Neuronal stem cell (in vitro differentiated cells): ENCODE measurements around the gene GLG1.

Experiments
- DNase-seq: peaks from one replicate; pipeline ENCODE4 v3.0.0-alpha.2; 2013; ENCODE audit warnings: low spot score
- H2AFZ ChIP-seq: one replicate; pipeline ENCODE4 v1.6.1; 2013; ENCODE audit warnings: mild to moderate bottlenecking, low read length, inconsistent platforms
- H2AK5ac ChIP-seq: 2 replicates; pipeline ENCODE4 v1.6.1; 2013; ENCODE audit warnings: low read depth, mild to moderate bottlenecking, inconsistent platforms, low read length, moderate library complexity, mixed read lengths
- H2BK120ac ChIP-seq: 2 replicates; pipeline ENCODE4 v1.6.1; 2013; ENCODE audit warnings: low read depth, mild to moderate bottlenecking, inconsistent platforms, low read length, moderate library complexity, mixed read lengths
- H2BK12ac ChIP-seq: one replicate; pipeline ENCODE4 v1.6.1; 2013; ENCODE audit warnings: low read length, inconsistent platforms
- H2BK15ac ChIP-seq: 2 replicates; pipeline ENCODE4 v1.6.1; 2013; ENCODE audit warnings: mild to moderate bottlenecking, low read length, inconsistent platforms, mixed read lengths
- H2BK5ac ChIP-seq: one replicate; pipeline ENCODE4 v1.6.1; 2013; ENCODE audit warnings: inconsistent platforms, mild to moderate bottlenecking, low read length, moderate library complexity
- H3K14ac ChIP-seq: one replicate; pipeline ENCODE4 v1.6.1; 2013; ENCODE audit warnings: low read length, inconsistent platforms
- H3K18ac ChIP-seq: 2 replicates; pipeline ENCODE4 v1.6.1; 2013; ENCODE audit warnings: low read length, inconsistent platforms
- H3K23ac ChIP-seq: 2 replicates; pipeline ENCODE4 v1.6.1; 2013; ENCODE audit warnings: low read depth, mild to moderate bottlenecking, mixed read lengths, low read length, inconsistent platforms; ENCODE audit not compliant: poor library complexity
- H3K27ac ChIP-seq: replicated peaks from 3 replicates; pipeline ENCODE4 v1.5.1; 2013; ENCODE audit warnings: low read length, inconsistent platforms
- H3K27me3 ChIP-seq, 3 experiments: 2 replicates each; pipeline ENCODE4 v1.6.1; 2013; ENCODE audit warnings: low read length in 3 of 3, mild to moderate bottlenecking in 2 of 3, inconsistent platforms in 1 of 3, low read depth in 1 of 3, mixed read lengths in 1 of 3, moderate library complexity in 1 of 3; ENCODE audit not compliant: control insufficient read depth in 3 of 3, insufficient read depth in 3 of 3
- H3K36me3 ChIP-seq, 2 donors: replicated peaks in 1 of 2; 2 replicates each; pipeline ENCODE4 v1.6.1; 2013; ENCODE audit warnings: low read length in 2 of 2; ENCODE audit not compliant: control insufficient read depth in 2 of 2, insufficient read depth in 2 of 2
- H3K4ac ChIP-seq: 2 replicates; pipeline ENCODE4 v1.6.1; 2013; ENCODE audit warnings: inconsistent platforms, mild to moderate bottlenecking, low read length, moderate library complexity
- H3K4me1 ChIP-seq, 2 donors: 1 replicate in 1 of 2; 2 replicates in 1 of 2; pipeline ENCODE4 v1.6.1; 2013; ENCODE audit warnings: low read length in 2 of 2, low read depth in 1 of 2; ENCODE audit not compliant: control insufficient read depth in 2 of 2, insufficient read depth in 1 of 2
- H3K4me2 ChIP-seq: one replicate; pipeline ENCODE4 v1.6.1; 2013; ENCODE audit warnings: mild to moderate bottlenecking, low read length, inconsistent platforms; ENCODE audit not compliant: insufficient read depth, poor library complexity, severe bottlenecking
- H3K4me3 ChIP-seq, 2 donors: 2 replicates each; pipeline ENCODE4 v1.5.1; 2013; ENCODE audit warnings: low read length in 2 of 2, mild to moderate bottlenecking in 2 of 2, inconsistent platforms in 1 of 2, moderate library complexity in 1 of 2
- H3K79me1 ChIP-seq: one replicate; pipeline ENCODE4 v1.6.1; 2013; ENCODE audit warnings: low read depth, mild to moderate bottlenecking, inconsistent platforms, low read length, moderate library complexity
- H3K9ac ChIP-seq: one replicate; pipeline ENCODE4 v1.6.1; 2013; ENCODE audit warnings: mild to moderate bottlenecking, low read depth, low read length, inconsistent platforms; ENCODE audit not compliant: poor library complexity
- H3K9me3 ChIP-seq, 2 donors: replicated peaks in 1 of 2; 2 replicates each; pipeline versions ENCODE3 to v1.6.1; 2013; ENCODE audit warnings: low read length in 2 of 2, mild to moderate bottlenecking in 2 of 2, inconsistent platforms in 1 of 2, low read depth in 1 of 2, mixed read lengths in 1 of 2, moderate library complexity in 1 of 2; ENCODE audit not compliant: control insufficient read depth in 2 of 2, insufficient read depth in 1 of 2
- H4K8ac ChIP-seq: one replicate; pipeline ENCODE4 v1.6.1; 2013; ENCODE audit warnings: low read depth, mild to moderate bottlenecking, inconsistent platforms, low read length, moderate library complexity
- H4K91ac ChIP-seq: one replicate; pipeline ENCODE4 v1.6.1; 2013; ENCODE audit warnings: low read length, low read depth, mild to moderate bottlenecking, inconsistent platforms; ENCODE audit not compliant: poor library complexity
- WGBS, 2 donors: extraction: QIAGEN DNeasy Blood & Tissue Kit; methylation state at CpG; one replicate each; pipeline ENCODE4 v1.1.7; 2013; ENCODE audit warnings: missing lambda C conversion rate in 2 of 2, mixed read lengths in 1 of 2; ENCODE audit not compliant: insufficient read length in 2 of 2, insufficient replicate concordance in 1 of 2; ENCODE audit errors: extremely low coverage in 2 of 2; 5-methylcytosine and 5-hydroxymethylcytosine counted together

GLG1 gene

DNA sequence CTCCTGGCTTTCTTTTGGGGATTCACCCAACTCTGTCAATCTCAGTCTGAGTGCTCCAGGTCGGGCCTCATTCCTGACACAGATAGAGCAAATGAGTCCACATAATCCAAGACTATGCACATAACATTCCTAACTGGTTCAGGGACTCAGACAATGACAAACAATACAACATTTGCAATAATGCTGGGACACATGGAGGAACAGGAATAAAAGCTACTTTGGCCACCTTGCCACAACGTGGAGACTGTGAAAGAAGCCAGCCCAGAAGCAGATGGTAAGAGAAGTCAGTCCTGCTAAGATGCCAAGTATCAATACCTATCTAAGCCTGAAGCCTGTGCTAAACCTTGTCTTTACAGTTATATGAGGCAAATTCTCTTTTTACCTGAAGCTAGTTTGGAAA is 39.0 kb downstream of the GLG1 start:
- no peaks in the 10 kb centered on the region for H3K27me3 ChIP-seq
- H3K23ac ChIP-seq = no peak overlapping the region

DNA sequence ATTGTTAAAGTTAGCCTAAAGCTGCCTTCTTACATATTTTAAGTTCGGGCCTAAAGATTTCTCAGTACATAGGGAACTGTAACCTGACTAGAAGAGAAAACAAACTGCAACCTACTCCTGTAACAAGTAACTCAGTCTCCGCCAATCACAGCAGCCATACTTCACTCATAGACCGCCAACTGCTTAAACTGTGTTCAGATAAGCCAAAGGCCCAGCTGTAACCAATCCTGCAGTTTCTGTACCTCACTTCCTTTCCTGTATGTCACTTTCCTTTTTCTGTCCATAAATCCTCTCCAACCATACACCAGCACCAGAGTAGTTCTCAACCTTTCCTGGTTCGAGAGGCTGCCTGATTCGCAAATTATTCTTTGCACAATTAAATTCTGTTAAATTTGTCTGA is 41.5 kb downstream of the GLG1 start:
- Histone ChIP-seq H3K14ac (no peak overlapping the region), H3K27me3 (no peaks in the 10 kb centered on the region), H3K18ac (no peak overlapping the region), H3K4me3 (no peak overlapping the region), H2AFZ (no peak overlapping the region), H3K9ac (no peak overlapping the region), H2BK12ac (no peak overlapping the region), H4K91ac (no peak overlapping the region), H2BK5ac (no peak overlapping the region), H2BK120ac (no peak overlapping the region), H3K4me2 (no peak overlapping the region), H3K79me1 (peaks cover 5% of the 10 kb centered on the region), H3K27ac (no peak overlapping the region), H2AK5ac (no peak overlapping the region), H3K9me3 (peaks cover 0 to 2% of the 10 kb centered on the region in 2 donors), H3K23ac (no peak overlapping the region), H3K4me1 (peaks cover 0 to 1% of the 10 kb centered on the region in 2 donors), H4K8ac (no peak overlapping the region), H3K36me3 (peaks cover 2 to 4% of the 10 kb centered on the region in 2 donors), H2BK15ac (no peak overlapping the region), H3K4ac (no peak overlapping the region)
- DNase-seq = no peak
- no CpG with 5 or more reads among the region's 5 CpGs for WGBS, 2 donors

More for the DNA sequence above, 39.0 kb downstream of the GLG1 start:
- Histone ChIP-seq H2BK12ac (no peak overlapping the region), H3K9me3 (peaks cover 0 to 2% of the 10 kb centered on the region in 2 donors), H3K27ac (no peak overlapping the region), H3K4me3 (no peak overlapping the region), H2BK5ac (no peak overlapping the region), H2AFZ (no peak overlapping the region), H2AK5ac (no peak overlapping the region), H3K4me1 (peaks cover 0 to 4% of the 10 kb centered on the region in 2 donors), H4K8ac (no peak overlapping the region), H3K4me2 (no peak overlapping the region), H4K91ac (no peak overlapping the region), H3K36me3 (peaks cover 2 to 4% of the 10 kb centered on the region in 2 donors), H3K4ac (no peak overlapping the region), H2BK15ac (no peak overlapping the region), H3K18ac (no peak overlapping the region), H3K14ac (no peak overlapping the region), H2BK120ac (no peak overlapping the region), H3K79me1 (peaks cover 6% of the 10 kb centered on the region), H3K9ac (no peak overlapping the region)
- WGBS, 2 donors = no CpG with 5 or more reads among the region's 2 CpGs
- DNase-seq = no peak

DNA sequence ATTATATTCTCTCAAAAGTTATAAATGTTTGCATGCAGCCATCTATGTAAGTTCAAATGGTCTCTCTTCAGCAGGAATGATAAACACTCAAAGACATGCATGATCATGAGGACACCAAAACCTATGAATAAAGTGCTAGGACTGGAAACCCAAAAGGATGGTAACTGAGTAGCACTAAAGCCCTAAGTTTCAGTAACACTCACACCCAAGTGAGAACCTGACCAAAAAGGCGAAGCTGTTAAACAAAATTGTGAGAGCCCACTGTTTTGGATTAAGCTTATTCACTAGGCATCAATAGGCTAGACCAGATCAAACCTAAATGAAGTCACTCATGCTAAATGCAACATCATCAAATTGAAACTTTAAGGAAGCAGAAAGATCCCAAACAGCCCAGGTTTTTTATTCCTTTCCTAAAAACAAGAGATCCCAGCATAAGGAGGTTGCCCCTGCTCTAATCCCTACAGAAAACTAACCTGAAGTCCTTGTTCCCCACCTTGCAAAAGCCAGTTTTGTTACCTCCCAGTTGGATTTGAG is 42.4 kb downstream of the GLG1 start:
- no peaks in the 10 kb centered on the region for H3K27me3 ChIP-seq
- H3K4ac ChIP-seq = no peak overlapping the region
- no peak overlapping the region for H3K14ac ChIP-seq
- peaks cover 0 to 2% of the 10 kb centered on the region in 2 donors for H3K9me3 ChIP-seq
- no peak overlapping the region for H3K9ac ChIP-seq
- no peak overlapping the region for H2BK15ac ChIP-seq
- no peak overlapping the region for H3K4me2 ChIP-seq
- peaks cover 0 to 3% of the 10 kb centered on the region in 2 donors for H3K4me1 ChIP-seq
- H3K36me3 ChIP-seq = peaks cover 2 to 4% of the 10 kb centered on the region in 2 donors
- H4K8ac ChIP-seq = no peak overlapping the region
- no peak overlapping the region for H2AK5ac ChIP-seq
- H4K91ac ChIP-seq = no peak overlapping the region
- H2BK12ac ChIP-seq = no peak overlapping the region
- H3K4me3 ChIP-seq = no peak overlapping the region
- H3K27ac ChIP-seq = no peak overlapping the region
- DNase-seq = no peak
- no peak overlapping the region for H3K18ac ChIP-seq
- no peak overlapping the region for H3K23ac ChIP-seq
- H2BK5ac ChIP-seq = no peak overlapping the region
- H3K79me1 ChIP-seq = peaks cover 7% of the 10 kb centered on the region
- H2BK120ac ChIP-seq = no peak overlapping the region
- H2AFZ ChIP-seq = no peak overlapping the region
- no CpG with 5 or more reads among the region's 1 CpG for WGBS, 2 donors

DNA sequence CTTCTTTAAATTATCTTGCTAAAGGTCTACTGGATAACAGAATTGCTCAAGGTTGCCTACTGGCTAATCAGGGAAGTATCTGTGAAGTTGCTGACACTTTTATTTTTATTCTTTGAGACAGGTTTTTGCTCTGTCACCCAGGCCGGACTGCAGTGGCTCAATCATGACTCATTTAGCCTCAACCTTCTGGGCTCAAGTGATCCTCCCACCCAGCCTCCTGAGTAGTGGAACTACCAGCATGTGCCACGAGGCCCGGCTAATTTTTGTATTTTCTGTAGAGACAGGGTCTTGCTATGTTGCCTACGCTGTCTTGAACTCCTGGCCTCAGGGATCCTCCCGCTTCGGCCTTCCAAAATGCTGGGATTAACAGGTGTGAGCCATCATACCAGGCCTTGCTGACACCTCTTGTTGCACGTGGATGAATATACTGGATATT is 43.1 kb downstream of the GLG1 start:
- Histone ChIP-seq H2AK5ac (no peak overlapping the region), H3K36me3 (peaks cover 2 to 4% of the 10 kb centered on the region in 2 donors), H2BK120ac (no peak overlapping the region), H3K79me1 (peaks cover 7% of the 10 kb centered on the region), H3K9me3 (peaks cover 0 to 2% of the 10 kb centered on the region in 2 donors), H3K4me1 (peaks cover 0 to 3% of the 10 kb centered on the region in 2 donors), H4K8ac (no peak overlapping the region), H2AFZ (no peak overlapping the region), H3K4me2 (no peak overlapping the region), H2BK5ac (no peak overlapping the region), H2BK15ac (no peak overlapping the region), H3K4me3 (no peak overlapping the region), H2BK12ac (no peak overlapping the region), H3K18ac (no peak overlapping the region), H3K9ac (no peak overlapping the region), H3K23ac (no peak overlapping the region), H3K27ac (no peak overlapping the region), H3K4ac (no peak overlapping the region), H4K91ac (no peak overlapping the region), H3K27me3 (no peaks in the 10 kb centered on the region), H3K14ac (no peak overlapping the region)
- no peak for DNase-seq
- no CpG with 5 or more reads among the region's 7 CpGs for WGBS, 2 donors
